Lower leg skin (tissue), 4 donors: ENCODE results near the gene ZNF592. TPM values are rescaled to one million over a fixed set of nuclear protein-coding genes. Genes with fewer than 3 reads are reported as not detected.

Experiments used
- DNase-seq, 2 donors: peaks; one replicate each; pipeline ENCODE4 v3.0.0-alpha.2; 2019; ENCODE audit warnings: low spot score in 2 of 2
- H3K4me3 ChIP-seq: fragments of 200-600 bp; sonication (generic); 2 replicates; pipeline ENCODE4 v1.5.1; 2017; ENCODE audit warnings: mild to moderate bottlenecking, low read depth; ENCODE audit not compliant: poor library complexity, severe bottlenecking
- POLR2A ChIP-seq, 2 donors: fragments of 450-650 bp; IDR thresholded peaks; one replicate each; pipeline ENCODE4 v1.6.1; 2016 to 2017; ENCODE audit warnings: antibody characterized with exemption in 2 of 2, mild to moderate bottlenecking in 1 of 2, moderate library complexity in 1 of 2
- WGBS, 2 donors: methylation state at CpG; one replicate each; pipeline ENCODE4 v1.1.5; 2018; 5-methylcytosine and 5-hydroxymethylcytosine counted together
- intact Hi-C: fragments of 100-400 bp; cut with DNase I; formaldehyde crosslinking; loops from one replicate; pipeline ENCODE4 v1.15.0; 2023; ENCODE audit warnings: low total_unique reads
- total RNA-seq, 4 donors: library from RNA; depleted of rRNA; stranded (reverse); fragments of >200 nt; gene quantifications; one replicate each; pipeline ENCODE4 v1.1.0, GENCODE V29; 2016
- TF ChIP-seq, protein P1 (sequence below), 3 donors: fragments of 450-650 bp; IDR thresholded peaks; one replicate each; pipeline ENCODE4 v1.5.1; 2016; ENCODE audit warnings: antibody characterized with exemption in 3 of 3, mild to moderate bottlenecking in 3 of 3, moderate library complexity in 2 of 3

ZNF592 gene
- total RNA-seq, 4 donors from 2014 or later = 15.8 to 25.5 (median 21.1) TPM

DNA sequence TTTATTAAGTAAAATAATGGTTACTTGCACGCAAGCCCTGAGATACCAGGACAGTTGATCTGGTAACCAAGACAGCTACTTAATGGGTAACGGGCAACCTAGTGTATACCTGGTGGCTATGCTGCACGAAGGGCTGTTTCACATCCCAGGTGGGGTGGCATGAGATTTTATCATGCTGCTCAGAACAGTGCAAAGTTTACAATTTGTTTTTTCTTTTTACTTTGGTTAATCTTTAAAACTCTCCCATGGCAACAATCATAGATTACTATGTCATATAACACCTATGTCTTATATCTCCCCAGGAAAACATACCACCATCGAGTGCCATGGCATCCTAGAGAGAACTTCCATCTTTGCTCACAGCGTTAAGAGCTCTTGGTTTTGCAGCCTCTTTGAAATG, 103.8 kb downstream of the ZNF592 start:
- intact Hi-C loops = no loop called here
- no peak overlapping the region for H3K4me3 ChIP-seq
- no peak for TF ChIP-seq POLR2A (IDR thresholded peaks at IDR 0.05)
- TF ChIP-seq, protein P1, sequence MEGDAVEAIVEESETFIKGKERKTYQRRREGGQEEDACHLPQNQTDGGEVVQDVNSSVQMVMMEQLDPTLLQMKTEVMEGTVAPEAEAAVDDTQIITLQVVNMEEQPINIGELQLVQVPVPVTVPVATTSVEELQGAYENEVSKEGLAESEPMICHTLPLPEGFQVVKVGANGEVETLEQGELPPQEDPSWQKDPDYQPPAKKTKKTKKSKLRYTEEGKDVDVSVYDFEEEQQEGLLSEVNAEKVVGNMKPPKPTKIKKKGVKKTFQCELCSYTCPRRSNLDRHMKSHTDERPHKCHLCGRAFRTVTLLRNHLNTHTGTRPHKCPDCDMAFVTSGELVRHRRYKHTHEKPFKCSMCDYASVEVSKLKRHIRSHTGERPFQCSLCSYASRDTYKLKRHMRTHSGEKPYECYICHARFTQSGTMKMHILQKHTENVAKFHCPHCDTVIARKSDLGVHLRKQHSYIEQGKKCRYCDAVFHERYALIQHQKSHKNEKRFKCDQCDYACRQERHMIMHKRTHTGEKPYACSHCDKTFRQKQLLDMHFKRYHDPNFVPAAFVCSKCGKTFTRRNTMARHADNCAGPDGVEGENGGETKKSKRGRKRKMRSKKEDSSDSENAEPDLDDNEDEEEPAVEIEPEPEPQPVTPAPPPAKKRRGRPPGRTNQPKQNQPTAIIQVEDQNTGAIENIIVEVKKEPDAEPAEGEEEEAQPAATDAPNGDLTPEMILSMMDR (IDR thresholded peaks at IDR 0.05) = no peak
- 92 to 94% methylated on average over 5 of the region's 5 CpGs for WGBS, 2 donors
- DNase-seq = no peak

DNA sequence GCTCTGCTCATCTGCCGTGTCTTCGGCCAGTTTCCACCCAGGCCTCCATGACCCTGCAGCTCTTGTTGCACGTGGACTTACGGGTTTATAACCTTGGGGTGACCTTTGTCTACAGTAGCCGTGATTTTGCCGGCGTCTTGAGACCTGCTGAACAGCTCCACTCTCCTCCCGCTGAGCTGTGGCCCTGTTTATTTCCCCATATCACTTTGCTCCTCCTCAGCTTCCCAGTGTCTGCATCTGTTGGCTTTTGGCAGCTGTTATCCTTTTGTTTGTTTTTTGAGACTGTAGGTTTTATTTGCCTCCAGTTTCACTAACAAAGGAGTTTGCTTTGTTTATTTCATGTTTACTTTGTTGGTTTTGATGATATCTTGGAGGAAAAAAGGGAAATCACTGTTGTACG, 106.7 kb downstream of the ZNF592 start:
- no peak overlapping the region for H3K4me3 ChIP-seq
- peak in 1 of 2 donors; percentile 58 for DNase-seq
- WGBS, 2 donors = 83 to 88% methylated on average over 9 of the region's 9 CpGs
- TF ChIP-seq, protein P1 (IDR thresholded peaks at IDR 0.05) = no peak
- TF ChIP-seq POLR2A (IDR thresholded peaks at IDR 0.05) = no peak
- intact Hi-C loops = no loop called here

DNA sequence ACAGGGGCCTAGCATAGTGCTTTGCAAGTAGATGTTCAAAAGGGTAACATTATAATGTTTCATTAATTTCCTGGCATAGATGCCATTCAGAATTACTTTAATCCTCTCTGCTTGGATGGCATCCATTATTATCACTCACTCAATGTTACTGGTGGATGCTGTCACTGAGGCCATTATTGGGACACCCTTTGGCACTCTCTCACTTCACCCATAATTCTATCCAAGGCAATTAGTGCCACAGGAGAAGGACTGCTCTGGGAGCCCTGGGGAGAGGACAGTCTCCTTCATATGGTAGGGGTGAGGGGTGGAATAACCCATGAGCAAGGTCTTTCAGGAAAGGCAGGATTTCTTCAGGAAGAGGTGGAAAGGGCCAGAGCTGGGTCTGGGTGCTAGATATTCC, 107.4 kb downstream of the ZNF592 start:
- intact Hi-C loops = no loop called here
- H3K4me3 ChIP-seq = no peak overlapping the region
- no peak for TF ChIP-seq POLR2A (IDR thresholded peaks at IDR 0.05)
- TF ChIP-seq, protein P1 (IDR thresholded peaks at IDR 0.05) = no peak
- no peak for DNase-seq

Other genes starting within 250 kb of the ZNF592 start
- 10 to 100 TPM in 1 of 4 donors, 1 to 10 TPM in 3; 3.0 to 11.4 (median 6.7) TPM for gene ZSCAN2, start 147.6 kb upstream of the ZNF592 start, total RNA-seq
- 10 to 100 TPM in 3 of 4 donors, 1 to 10 TPM in 1; 10.0 to 26.5 (median 18.9) TPM for gene WDR73, start 94.3 kb upstream of the ZNF592 start, total RNA-seq
- gene NMB, start 90.4 kb upstream of the ZNF592 start, total RNA-seq = 1 to 10 TPM in 3 of 4 donors, under 1 TPM in 1; 0.88 to 5.7 (median 3.5) TPM
- 10 to 100 TPM; 44.0 to 88.4 (median 63.1) TPM for gene SEC11A, start 32.5 kb upstream of the ZNF592 start, total RNA-seq
- gene ALPK3, start 68.8 kb downstream of the ZNF592 start, total RNA-seq = 1 to 10 TPM in 1 of 4 donors, under 1 TPM in 3; 0.42 to 1.4 (median 0.46) TPM
- not detected for gene SLC28A1, start 136.1 kb downstream of the ZNF592 start, total RNA-seq
- gene PDE8A, start 233.3 kb downstream of the ZNF592 start, total RNA-seq = 10 to 100 TPM; 14.7 to 23.1 (median 19.4) TPM